Cardiac septum (tissue), 1 donor: ENCODE results near the gene LRRC46. TPM values are rescaled to one million over a fixed set of nuclear protein-coding genes. Genes with fewer than 3 reads are reported as not detected.
A peak's percentile ranks its signal among the peaks of the same experiment; 100 is the strongest.

Source experiments
- DNase-seq: peaks from one replicate; pipeline ENCODE4 v3.0.0-alpha.2; 2020; ENCODE audit warnings: low spot score
- intact Hi-C: fragments of 100-400 bp; cut with DNase I; formaldehyde crosslinking; loops from one replicate; pipeline ENCODE4 v1.14.0; 2022
- long read RNA-seq: library from polyadenylated mRNA; unstranded; transcript quantifications from one replicate; pipeline ENCODE4 v2.0.0, GENCODE V29; 2021
- total RNA-seq: library from RNA; stranded (reverse); fragmentation: NEBNext Ultra II Directional; extraction: Animal tissue kit (Norgen Biotek cat#: 25700); gene quantifications from one replicate; pipeline ENCODE4 v1.2.1, GENCODE V29; 2021
- donor health status: DM: no; HTN: no; CAD: no.

Gene LRRC46
- 0.27 TPM for total RNA-seq
- long read RNA-seq = 0 reads

DNA sequence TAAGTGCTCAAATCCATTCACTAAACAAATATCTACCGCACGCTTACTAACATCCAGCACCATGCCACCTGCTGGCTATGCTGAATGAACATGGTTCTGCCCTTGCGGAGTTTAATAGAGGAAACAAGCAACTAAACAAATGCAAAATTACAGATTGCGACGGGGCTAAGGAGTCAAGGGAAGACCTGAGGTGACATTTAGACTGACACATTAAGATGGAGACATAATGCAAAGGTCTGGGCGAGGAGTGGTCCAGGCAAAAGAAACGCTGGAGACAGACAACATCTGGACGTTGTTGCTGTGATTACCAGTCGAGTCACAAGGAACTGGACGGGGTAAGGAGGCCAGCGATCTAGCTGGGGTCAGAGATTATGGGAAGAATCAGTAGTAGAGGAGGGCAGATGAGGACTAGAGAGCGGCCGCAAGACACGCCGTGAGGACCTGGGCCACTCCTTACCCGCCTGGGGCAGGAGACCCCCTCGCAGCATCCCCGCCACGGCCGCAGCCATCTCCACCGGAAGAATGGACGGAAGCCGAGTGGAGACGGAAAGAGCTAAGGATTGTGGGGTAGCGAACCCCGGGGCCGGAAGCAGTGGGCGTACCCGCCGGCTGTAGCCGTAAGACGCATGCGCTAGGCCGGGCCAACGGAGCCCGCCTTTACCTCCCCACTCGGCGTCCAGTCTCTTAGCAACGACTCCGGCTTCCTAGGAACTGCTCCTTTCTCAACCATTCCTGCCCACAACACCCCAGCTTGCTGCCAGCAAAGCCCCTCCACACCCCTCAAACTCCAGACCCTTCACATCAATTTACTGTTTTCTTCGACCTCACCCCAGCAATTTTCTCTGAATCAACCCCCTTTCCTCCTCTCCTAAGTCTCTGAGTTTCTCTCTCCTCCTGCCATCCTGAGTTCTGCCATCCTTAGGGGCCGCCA, at the start of gene LRRC46, which contains the start of gene MRPL10:
LRRC46 (plus strand) TSS at position 668 of the 931 bp plus-strand sequence. CDS start 320 bp downstream, outside the sequence.
MRPL10 (minus strand) TSS at position 539 of the 931 bp plus-strand sequence; CDS start at position 509, 30 bp downstream.
- intact Hi-C loops = no loop called here
- peak; percentile 96 for DNase-seq

- intact Hi-C loops = no loop called here
- no peak for DNase-seq
Observed at GRCh38 chr17:47785538-47786123, 45.8 kb upstream of the LRRC46 start.

DNA sequence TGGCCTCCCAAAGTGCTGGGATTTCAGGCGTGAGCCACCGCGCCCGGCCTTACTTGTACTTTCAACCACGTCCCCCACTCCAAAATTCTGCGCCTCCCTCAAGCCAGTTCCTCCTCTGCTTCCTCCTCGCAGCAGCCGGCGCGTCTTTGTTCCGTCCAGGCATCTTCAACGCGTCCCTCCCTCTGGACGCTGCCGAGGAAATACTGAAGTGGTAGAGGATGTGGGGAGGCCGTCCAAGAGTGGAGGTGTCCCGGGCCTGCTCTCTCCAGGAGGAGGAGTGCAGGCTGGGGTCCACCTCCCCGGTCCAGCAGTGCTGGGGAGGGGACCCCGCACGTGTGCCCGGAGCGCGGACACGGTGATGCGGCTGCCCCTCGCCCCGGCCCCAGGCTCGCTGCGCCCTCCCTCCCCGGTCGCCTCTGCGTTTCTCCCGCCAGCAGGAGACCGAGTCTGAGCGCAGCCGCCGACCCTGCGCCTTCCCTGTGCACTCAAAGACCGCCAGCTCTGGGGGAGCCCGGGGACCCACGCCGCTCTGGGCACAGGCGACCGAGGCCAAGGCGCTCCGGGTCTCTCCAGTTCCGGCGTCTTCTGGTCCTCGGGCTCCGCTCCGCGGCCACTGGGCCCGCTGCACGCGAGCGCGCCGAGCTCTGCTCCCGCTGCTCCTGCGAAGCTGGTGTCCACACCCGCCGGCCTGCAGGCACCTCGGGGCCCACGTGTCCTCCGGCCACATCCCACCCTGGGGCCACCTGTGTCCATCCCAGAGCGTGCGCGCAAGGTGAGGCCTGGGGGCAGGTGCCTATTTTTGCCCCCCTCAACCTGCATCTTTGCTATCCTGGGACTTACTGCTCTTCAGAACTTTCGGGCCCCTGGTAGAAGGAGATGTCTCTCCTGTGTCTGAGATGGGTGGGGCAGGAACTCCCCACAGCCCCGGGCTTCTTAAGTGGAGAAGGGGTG, 41.6 kb upstream of the LRRC46 start:
- intact Hi-C loops = no loop called here
- no peak for DNase-seq

- intact Hi-C loops = no loop called here
- no peak for DNase-seq
Observed at GRCh38 chr17:47791025-47791424, 40.4 kb upstream of the LRRC46 start.

GRCh38 chr17:47792457-47792856, 39.0 kb upstream of the LRRC46 start:
- intact Hi-C loops = no loop called here

DNA sequence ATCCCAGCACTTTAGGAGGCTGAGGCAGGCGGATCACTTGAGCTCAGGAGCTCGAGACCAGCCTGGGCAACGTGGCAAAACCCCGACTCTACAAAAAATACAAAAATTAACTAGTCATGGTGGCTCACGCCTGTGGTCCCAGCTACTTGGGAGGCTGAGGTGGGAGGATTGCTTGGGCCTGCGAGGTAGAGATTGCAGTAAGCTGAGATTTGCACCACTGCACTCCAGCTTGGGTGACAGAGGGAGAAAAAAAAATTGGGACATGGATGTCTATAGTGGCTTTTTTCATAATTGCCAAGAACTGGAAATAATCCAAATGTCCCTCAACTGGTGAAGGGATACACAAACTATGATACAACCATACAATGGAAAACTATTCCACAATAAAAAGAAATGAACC, 38.5 kb upstream of the LRRC46 start:
- intact Hi-C loops = no loop called here
- DNase-seq = no peak

More at GRCh38 chr17:47792457-47792856, 39.0 kb upstream of the LRRC46 start:
- no peak for DNase-seq

- DNase-seq = no peak
- intact Hi-C loops = no loop called here
Observed at GRCh38 chr17:47797797-47798196, 33.7 kb upstream of the LRRC46 start.

DNA sequence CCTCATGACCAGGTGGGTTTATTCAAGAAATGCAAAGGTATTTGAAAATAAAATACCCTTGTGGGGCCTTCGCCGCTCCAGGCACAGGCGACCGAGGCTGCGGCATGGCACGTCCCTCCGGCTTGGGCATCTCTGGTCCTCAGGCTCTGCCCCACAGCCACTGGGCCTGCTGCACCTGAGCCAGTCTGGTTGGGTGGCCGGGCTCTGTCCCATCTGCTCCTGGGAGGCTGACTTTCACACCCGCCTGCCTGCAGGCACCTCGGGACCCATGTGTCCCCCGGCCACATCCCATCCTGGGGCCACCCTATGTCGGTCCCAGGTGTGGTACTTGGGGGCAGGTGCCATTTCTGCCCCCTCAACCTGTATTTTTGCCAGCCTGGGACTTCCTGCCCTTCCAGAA, 30.8 kb upstream of the LRRC46 start:
- DNase-seq = no peak

DNA sequence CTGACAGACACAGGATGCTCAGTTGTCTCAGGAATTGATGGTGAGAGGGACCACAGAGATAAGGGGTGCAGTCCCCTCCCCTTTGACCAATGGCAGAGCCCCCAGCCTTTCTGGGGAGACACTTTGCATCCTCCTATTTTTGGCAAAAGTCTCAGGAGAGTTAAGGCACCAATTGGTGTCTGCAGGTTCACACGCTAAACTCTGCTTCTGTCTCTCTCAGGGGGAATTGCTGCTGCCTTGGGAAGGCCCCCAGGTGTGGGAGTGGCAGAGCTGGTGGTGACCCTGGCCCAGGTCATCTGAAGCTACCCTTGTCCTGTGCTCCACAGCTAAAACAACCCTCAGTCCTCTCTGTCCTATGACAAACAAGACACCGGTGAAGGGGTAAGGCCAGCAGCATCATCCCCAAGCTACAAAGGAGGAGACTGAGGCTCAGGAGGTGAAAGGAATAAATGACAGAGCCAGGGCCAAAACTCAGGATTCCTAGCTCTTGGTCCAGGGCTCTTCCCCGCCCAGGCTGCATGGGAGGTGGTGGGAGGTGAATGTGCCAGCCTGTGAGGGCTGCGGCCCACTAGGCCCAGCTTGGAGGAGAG, 30.2 kb upstream of the LRRC46 start:
- DNase-seq = no peak
- intact Hi-C loops = loop anchor here (5.0 kb wide), 1 partner anchor 104 kb away; no protein-coding TSS in a partner anchor

More for the DNA sequence above, 30.8 kb upstream of the LRRC46 start:
- intact Hi-C loops = loop anchor here (5.0 kb wide), 1 partner anchor 103 kb away; no protein-coding TSS in a partner anchor

DNA sequence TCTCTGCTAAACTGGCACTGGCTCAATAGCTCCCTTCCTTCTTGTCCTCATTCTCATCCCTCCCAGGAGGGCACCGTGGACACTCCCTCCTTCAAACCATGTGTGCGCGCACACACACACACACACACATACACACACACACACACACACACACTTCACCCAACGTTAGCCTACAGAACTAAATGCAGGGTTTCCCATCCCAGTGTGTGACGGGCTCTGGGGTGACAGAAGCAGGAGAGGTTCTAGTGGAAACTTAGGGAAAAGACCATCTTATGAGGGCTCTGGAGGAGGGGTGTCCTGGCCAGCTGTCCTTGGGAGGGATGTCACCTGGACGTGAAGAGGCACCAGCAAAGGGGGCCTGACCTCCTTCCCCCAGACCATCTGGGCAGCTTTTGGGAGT, 29.6 kb upstream of the LRRC46 start:
- intact Hi-C loops = loop anchor here (5.0 kb wide), 1 partner anchor 105 kb away; no protein-coding TSS in a partner anchor
- no peak for DNase-seq

DNA sequence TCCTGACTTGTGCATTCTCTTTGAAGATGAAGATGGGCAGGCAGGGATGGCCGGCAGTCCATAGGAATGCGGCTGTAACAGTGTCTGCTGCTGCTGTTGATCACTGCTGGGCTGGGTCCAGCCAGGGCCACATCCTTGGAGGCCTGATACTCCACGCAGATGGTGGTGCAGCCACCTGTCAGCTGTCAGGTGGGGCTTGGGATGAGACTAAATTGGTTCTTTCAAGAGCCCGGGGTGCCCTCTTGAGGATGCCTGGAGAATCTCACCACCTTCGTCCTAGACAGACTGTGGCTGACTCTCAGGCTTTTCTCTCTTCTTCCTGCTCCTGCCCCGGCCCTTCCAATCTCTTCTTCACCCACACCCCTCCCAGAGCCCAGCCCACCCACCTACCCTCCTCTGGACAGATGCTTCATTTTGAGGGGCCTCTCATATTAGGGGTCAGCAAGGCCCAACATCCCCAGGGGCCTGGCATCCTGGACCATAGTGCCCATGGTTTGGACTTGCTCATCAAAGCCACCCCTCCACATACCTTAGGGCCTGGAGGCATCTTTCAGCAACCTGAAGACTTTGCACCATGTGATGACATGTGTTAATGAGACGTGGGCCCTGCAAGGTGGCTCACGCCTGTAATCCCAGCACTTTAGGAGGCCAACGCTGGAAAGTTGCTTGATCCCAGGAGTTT, 29.0 kb upstream of the LRRC46 start:
- DNase-seq = no peak
- intact Hi-C loops = loop anchor here (5.0 kb wide), 1 partner anchor 105 kb away; no protein-coding TSS in a partner anchor

- DNase-seq = no peak
- intact Hi-C loops = loop anchor here (5.0 kb wide), 1 partner anchor 106 kb away; no protein-coding TSS in a partner anchor
Observed at GRCh38 chr17:47803201-47803600, 28.3 kb upstream of the LRRC46 start.

GRCh38 chr17:47803751-47804150, 27.7 kb upstream of the LRRC46 start:
- intact Hi-C loops = loop anchor here (5.0 kb wide), 1 partner anchor 106 kb away; no protein-coding TSS in a partner anchor
- DNase-seq = no peak

GRCh38 chr17:47804461-47804860, 27.0 kb upstream of the LRRC46 start:
- DNase-seq = peak; percentile 53
- intact Hi-C loops = loop anchor here (5.0 kb wide), 1 partner anchor 107 kb away; no protein-coding TSS in a partner anchor

GRCh38 chr17:47806026-47806912, 25.2 kb upstream of the LRRC46 start:
- DNase-seq = no peak
- intact Hi-C loops = no loop called here

DNA sequence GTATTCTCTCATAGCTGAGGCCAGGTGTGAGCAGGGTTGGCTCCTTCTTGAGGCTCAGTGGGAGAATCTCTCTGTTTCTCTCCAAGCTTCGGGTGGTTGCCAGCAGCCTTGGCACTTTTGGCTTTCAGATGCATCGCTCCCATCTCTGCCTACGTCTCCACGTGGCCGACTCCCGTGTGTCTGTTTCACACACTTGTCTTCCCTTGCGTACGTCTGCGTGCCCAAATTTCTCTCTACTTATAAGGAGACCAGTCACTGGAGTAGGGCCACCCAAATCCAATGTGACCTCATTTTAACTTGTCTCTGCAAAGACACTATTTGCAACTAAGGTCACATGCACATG, 24.6 kb upstream of the LRRC46 start:
- DNase-seq = no peak
- intact Hi-C loops = no loop called here

GRCh38 chr17:47807421-47807820, 24.0 kb upstream of the LRRC46 start:
- no peak for DNase-seq
- intact Hi-C loops = no loop called here
